HG03571 (cell line): ENCODE measurements around the gene ELANE.
"Not testable (repeated sequence)": the region's sequence is repeated elsewhere in the genome, so short reads cannot be mapped to it uniquely, and the experiment has no call there.

Experiments used
- ATAC-seq: cut with Tn5 transposase; IDR thresholded peaks from one replicate; pipeline ENCODE4 v1.9.1; 2021; ENCODE audit not compliant: unreplicated experiment

ELANE gene

DNA sequence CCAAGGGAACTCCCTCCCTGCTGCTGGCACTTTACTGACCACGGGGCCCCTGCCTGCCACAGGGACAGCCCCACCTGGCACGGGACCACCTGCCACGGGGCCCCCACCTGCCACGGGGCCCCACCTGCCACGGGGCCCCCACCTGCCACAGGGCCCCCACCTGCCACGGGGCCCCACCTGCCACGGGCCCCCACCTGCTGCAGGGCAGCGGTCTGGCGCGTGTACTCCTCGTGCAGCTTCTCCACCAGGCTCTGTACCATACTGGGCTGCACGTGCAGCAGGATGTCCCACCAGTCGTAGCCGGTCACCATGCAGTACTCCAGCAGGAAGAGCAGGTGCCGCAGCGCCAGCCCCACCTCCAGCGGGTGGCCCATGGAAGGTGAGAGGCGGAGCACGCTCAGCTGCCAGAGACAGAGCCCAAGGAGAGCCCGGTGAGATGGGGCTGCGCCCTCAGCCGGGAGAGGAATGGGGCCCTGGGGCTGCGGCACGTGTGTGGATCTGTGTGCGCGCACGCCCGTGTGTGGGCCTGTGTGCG, 24.7 kb downstream of the ELANE start:
- ATAC-seq = no peak

DNA sequence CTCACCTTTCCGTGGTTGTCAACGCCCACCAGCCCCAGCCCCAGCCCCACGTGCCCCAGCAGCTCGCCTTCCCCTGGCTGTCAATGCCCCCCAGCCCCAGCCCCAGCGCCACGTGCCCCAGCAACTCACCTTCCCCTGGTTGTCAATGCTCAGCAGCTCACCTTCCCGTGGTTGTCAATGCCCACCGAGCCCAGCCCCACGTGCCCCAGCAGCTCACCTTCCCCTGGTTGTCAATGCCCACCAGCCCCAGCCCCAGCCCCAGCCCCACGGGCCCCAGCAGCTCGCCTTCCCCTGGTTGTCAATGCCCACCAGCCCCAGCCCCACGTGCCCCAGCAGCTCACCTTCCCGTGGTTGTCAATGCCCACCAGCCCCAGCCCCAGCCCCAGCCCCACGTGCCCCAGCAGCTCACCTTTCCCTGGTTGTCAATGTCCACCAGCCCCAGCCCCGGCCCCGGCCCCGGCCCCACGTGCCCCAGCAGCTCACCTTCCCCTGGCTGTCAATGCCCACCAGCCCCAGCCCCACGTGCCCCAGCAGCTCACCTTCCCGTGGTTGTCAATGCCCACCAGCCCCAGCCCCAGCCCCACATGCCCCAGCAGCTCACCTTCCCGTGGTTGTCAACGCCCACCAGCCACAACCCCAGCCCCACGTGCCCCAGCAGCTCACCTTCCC, 26.0 kb downstream of the ELANE start:
- not testable (repeated sequence) for ATAC-seq

DNA sequence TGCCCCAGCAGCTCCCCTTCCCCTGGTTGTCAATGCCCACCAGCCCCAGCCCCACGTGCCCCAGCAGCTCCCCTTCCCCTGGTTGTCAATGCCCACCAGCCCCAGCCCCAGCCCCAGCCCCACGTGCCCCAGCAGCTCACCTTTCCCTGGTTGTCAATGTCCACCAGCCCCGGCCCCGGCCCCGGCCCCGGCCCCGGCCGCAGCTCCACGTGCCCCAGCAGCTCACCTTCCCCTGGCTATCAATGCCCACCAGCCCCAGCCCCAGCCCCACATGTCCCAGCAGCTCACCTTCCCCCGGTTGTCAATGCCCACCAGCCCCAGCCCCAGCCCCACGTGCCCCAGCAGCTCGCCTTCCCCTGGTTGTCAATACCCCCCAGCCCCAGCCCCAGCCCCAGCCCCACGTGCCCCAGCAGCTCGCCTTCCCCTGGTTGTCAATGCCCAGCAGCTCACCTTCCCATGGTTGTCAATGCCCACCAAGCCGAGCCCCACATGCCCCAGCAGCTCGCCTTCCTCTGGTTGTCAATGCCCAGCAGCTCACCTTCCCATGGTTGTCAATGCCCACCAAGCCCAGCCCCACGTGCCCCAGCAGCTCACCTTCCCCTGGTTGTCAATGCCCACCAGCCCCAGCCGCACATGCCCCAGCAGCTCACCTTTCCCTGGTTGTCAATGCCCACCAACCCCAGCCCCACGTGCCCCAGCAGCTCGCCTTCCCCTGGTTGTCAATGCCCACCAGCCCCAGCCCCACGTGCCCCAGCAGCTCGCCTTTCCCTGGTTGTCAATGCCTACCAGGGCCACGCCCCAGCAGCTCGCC, 26.9 kb downstream of the ELANE start:
- ATAC-seq = not testable (repeated sequence)

DNA sequence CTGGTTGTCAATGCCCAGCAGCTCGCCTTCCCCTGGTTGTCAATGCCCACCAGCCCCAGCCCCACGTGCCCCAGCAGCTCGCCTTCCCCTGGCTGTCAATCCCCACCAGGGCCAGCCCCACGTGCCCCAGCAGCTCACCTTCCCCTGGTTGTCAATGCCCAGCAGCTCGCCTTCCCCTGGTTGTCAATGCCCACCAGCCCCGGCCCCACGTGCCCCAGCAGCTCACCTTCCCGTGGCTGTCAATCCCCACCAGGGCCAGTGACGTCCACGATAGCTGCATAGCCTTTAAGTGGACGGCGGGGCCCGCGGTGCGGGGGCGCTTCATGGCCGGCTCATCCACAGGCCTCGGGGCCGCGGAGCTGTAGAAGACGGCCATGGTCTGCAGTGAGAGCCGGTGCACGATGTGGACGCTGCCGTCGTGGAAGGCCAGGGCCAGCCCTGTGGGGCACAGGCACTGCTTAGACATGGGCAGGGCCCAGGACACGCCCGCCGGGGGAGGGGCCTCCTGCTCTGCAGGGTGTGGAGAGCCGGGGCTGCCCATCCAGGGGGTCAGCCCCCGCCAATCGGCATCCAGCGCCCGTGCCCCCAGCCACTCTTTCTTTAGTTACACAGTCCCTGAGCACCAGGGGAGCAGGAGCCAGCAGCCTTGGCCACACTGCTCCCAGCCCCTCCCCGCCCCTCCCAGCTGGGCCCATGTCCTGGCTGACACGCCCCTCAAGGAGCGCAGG, 27.8 kb downstream of the ELANE start:
- ATAC-seq = no peak

DNA sequence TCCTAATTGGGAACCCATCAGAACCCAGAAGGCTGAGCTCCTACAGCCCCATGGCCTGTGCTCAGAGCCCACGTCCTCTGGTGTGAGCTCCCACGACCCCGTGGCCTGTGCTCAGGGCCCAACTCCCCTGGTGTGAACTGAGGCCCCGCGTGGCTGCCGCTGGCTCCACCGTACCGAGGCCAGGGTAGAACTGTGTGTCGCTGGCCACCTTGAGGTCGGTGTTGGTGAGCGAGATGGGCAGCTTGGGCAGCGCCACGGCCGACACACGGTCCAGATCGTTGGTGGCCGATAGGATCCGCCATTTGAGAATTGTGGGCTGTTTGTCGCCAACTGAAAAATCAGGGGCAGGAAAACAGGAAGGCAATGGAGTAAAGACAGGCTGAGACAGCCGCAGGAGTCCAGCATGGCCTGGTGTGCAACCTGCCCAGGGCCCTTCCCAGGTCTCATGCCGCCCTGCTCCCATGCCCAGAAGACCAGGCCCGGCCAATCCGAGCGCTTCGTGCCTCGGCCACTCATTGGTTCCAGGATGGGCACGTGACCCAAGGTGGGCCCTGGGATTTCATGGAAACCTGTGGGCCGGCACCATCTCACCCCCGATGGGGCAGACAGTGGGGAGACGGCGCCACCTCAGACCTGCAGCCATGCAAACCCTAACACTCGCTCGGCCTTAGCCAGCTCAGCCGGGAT, 29.4 kb downstream of the ELANE start:
- no peak for ATAC-seq

DNA sequence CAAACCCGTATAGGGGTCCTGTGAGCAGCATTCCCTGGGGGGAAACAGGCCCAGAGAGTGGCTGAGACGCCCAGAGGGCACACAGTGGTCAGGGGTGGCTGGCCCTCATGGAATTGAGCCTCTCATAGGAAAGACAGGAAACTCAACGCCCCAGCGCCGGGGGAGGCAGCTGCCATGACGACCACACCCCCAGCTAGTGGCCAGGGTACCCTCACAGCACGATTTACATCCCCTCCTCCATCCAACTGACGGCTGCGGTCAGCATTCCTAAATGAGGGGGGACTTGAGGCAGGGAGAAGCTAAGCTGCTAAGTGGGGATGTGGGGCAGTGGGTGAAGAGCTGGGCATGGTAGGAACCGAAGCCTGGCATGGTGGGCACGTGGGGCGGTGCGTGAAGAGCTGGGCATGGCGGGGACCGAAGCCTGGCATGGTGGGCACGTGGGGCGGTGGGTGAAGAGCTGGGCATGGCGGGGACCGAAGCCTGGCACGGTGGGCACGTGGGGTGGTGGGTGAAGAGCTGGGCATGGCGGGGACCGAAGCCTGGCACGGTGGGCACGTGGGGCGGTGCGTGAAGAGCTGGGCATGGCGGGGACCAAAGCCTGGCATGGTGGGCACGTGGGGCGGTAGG, 30.9 kb downstream of the ELANE start:
- no peak for ATAC-seq

DNA sequence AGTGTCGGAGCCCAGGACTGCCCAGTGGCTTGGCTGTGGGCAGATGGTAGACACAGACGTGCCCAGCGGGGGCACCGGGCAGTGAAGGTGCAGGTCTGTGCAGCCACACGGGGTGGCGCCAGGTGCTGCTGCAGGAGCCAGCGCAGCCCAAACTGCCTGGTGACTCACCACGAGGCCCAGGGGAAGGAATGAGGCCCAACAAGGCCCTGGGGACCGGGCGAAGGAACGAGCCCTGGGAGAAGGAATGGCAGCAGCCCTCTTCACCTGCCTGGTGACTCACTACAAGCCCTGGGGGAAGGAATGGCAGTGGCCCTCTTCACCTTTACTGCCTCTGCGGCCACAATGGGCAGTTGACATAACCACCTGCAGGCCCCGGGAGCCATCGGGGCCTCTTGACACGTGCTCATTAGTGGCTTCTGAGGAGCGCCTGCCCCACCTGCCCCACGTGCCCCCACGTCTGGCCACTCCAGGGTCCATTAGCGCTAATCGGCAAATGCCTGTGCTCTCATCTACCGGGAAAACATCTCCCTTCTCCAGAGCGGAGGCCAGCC, 31.6 kb downstream of the ELANE start:
- no peak for ATAC-seq

DNA sequence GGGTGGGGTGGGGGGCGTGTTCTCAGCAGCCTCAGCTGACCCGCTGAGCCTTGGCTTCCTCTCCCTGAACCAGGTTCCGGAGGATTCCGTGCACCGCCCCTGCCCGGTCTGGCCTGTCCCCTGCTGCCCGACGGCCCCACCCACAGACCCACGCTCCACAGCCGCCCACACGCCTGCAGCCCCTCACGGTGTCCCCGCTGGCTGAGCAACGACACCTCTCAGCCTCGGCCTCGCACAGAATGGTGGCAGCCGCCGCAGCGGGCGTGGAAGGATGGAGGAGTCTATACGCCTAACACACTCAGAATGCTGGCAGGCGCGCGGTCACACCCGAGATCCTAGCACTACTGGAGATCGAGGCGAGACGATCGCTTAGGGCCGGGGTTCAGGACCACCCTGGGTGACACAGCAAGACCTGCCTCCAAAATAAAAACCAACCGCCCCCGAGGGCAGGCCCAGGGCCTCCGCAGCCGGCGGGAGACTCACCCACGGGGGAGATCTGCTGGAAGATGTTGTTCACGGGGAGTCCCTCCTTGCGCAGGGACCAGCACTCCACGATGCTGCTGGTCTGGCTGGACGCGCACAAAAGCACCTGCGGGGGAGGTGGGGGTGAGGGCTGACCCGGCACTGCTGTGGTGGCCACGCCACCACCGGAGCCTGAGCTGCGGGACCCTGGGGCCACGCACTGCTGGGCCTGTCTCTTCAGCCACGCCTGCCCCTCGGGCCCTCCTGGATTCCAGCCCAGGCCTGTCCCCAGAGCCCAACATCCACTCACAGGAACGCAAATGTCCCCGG, 32.5 kb downstream of the ELANE start:
- ATAC-seq = no peak

DNA sequence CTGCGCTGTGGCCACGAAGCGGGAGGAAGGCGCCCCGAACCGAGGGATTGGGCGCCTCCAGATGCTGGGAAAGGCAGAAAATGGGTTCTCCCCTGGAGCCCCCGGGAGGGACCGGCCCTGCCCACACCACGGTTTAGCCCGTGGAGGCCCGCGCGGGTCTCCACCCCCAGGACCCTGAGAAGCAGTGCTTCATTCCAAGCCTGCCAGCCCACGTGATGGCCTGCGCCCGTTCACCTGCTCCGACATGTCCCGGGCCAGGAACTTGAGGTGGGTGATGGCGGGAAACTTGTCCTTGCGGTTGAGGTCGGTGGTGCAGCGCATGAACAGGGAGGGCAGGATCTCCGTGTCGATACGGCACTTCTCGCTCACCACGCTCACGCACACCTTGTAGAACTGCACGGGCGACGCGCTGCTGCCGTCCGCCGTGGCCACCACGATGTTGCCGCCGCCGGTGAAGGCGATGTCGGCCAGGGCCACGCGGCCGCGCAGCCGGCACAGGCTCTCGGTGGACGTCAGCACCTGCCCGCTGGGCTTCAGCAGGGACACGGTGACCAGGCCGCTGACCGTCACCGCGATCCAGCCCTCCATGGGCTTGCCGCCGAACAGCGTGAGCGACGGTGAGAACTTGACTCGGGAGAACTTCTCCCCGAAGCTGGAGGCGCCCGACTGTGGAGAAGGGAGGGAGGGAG, 33.6 kb downstream of the ELANE start:
- ATAC-seq = no peak

DNA sequence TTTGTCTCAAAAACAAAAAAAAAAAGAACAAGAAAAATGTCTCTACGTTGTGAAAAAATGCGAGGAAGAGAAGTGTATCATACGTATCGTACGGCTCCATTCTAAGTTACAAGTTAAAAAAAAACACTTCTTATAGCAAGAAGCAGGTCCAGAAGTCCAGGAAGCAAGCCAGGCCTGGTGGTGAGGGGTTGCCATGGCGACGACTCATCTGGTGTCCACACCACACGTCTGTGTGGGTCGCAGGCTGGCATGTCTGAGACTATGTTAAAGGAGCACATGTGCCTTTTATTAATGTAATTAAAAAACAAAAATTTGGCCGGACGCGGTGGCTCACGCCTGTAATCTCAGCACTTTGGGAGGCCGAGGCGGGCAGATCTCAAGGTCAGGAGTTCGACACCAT, 35.0 kb downstream of the ELANE start:
- ATAC-seq = no peak

DNA sequence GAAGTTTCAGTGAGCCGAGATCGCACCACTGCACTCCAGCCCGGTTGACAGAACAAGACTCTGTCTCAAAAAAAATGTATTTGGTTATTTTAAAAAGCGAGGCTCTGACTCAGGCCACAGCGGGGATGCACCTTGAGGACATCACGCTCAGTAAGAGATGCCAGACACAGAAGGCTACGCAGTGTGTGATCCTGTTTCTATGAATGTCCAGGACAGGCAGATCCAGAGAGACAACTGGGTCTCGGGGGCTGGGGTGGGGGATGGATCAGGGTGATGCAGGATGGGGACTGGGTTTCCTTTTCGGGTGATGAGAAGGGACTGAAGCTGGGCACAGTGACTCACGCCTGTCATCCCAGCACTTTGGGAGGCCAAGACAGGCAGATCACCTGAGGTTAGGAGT, 35.5 kb downstream of the ELANE start:
- no peak for ATAC-seq

DNA sequence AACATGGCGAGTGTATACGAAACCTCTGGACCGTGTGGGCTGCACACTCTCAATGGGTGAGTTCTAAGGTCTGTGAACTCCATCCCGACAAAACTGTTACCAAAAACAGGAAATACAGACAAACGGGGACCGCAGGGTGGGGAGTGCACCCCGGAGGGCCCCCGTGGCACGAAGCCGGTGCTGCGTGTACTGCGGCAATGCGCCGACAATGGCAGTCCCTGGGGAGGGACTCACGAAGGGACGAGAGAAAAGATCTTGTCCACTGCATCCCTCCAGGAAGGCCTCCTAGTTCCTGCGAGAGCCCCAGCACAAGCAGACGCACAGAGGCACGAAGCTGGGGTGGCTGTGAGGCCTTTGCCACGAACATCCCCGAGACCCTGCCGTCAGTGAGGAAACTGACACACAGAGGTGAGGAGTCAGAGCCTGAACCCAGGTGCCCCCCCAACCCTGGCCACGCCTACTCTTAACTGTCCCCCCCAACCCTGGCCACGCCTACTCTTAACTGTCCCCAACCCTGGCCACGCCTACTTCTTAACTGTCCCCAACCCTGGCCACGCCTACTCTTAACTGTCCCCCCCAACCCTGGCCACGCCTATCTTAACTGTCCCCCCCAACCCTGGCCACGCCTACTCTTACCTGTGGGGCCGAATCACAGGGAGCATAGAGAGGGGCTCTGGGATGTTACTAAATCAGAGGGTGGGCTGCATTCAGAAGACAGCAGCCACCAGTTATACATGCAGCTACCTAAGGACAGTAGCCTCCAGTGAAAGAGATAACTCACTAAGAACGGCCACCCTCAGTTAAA, 36.7 kb downstream of the ELANE start:
- ATAC-seq = no peak

DNA sequence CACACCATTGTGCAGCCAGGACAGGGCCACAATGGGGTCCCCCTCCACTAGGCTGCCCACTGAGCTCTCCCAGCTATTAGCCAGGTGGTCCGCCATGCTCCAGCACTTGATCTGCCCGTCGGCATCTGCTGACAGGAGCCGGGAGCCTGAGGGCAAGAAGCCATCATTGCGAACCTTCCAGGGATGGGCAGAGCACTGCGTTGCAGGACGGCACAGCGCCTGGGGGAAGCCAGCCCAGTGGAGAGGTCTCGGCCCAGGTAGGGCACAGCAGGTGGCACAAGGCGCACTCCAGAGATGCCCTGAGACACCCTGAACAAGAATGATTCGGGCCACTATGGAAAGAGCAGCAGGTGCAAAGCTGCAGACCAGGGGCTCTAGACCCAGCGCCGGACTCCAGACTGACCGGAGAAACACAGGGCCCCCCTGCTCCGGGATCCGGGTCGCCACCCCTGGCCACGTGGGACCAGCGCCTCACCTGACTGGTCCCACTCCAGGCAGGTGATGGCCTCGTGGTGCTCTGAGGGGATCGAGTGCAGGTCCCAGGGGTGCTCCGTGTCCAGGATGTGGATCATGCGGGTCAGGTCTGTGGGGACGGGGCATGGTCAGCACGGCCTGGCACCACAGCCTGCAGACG, 37.7 kb downstream of the ELANE start:
- no peak for ATAC-seq

DNA sequence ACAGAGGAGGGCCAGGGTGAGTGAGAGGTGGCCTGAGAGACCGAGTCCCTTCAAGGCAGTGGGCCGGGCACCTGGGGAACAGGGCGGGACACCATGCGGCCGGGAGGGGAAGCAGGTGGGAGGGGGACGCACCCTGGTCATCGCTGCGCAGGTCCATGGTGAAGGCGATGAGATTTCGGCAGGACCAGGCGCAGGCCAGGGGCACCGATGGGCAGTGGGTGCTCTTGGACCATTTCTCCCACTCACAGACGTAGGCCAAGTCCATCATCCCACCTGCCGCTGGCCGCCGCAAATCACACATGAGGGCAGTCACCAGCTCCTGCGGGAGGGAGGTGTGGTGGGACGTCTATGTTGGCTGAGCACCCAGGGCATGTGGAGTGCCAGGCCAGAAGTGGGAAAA, 38.7 kb downstream of the ELANE start:
- ATAC-seq = no peak

DNA sequence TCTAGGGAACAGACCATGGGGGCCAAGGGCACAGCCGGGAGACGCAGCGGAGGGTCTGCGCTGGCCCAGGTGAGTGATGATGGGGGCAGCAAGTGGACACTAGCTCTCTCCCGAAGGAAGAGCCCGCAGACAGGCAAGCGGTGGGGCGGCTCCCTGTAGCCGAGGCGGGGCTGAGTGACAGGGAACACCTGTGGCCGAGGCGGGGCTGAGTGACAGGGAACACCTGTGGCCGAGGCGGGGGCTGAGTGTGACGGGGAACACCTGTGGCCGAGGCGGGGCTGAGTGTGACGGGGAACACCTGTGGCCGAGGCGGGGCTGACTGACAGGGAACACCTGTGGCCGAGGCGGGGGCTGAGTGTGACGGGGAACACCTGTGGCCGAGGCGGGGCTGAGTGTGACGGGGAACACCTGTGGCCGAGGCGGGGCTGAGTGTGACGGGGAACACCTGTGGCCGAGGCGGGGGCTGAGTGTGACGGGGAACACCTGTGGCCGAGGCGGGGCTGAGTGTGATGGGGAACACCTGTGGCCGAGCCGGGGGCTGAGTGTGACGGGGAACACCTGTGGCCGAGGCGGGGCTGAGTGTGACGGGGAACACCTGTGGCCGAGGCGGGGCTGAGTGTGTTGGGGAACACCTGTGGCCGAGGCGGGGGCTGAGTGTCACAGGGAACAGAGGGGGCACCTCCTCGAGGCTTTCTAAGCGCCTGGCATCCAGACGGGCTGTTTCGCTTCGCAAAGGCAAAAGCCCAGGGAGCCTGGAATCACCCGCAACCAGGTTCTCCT, 39.5 kb downstream of the ELANE start:
- not testable (repeated sequence) for ATAC-seq

DNA sequence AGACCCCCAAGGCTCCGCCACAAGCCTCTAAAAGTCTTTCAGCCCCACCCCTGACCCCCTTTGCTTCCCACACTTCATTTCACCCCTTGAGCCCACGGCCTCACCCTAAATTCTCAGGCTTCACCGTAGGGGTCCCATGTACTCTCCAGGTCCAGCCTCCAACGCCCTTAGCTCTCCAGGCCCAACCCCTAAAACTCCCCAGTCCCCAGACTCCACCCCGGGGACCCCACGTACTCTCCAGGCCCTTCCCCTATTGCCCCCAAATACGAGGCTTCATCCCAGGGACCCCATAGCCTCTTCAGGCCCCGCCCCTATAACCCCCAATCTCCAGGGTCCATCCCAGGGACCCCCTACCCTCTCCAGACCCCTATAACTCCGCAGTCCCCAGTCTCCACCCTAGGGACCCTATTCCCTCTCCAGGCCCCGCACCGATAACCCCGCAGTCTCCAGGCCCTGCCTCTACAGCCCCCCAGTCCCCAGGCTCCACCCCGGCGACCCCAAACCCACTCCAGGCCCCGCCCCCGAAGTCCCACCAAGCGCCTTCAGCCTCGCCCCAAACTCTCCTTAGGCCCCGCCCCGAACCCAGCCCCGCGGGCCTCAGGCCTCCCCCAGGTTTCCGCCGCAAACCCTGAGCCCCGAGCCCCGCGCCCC, 40.3 kb downstream of the ELANE start:
- ATAC-seq = no peak
